Measurements from ENCODE around the gene ARMH1. TPM values are rescaled to one million over a fixed set of nuclear protein-coding genes. Genes with fewer than 3 reads are reported as not detected.

ARMH1 gene
- total and polyA plus RNA-seq, 2 experiments from 2014 or later: 3.1 to 6.3 TPM

DNA sequence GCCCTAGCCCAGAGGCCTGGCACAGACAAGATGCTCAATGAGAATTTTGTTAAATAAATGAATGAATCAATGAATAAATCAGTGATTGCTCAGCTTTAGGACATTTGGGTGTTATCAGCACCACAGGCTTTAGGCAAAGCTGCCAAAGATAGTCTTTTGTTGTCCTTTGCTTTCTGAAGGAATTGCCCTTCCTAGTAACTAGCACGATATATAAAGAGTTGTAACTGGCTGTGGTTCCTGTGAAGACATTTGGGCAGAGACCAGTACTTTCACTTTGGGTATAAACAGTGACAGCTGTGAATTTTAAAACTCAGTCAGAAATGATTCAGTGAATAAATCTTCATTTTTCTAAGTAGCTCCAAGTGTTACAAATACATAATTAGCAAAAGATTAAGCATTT lies 43.1 kb downstream of the ARMH1 start:
- Histone ChIP-seq H3K27ac (no peak overlapping the region), H3K4me1 (ENCODE audit: insufficient read depth) (no peaks in the 10 kb centered on the region), H3K27me3 (no peaks in the 10 kb centered on the region), H3K9me3 (ENCODE audit: low read depth) (no peaks in the 10 kb centered on the region), H3K4me2 (no peak overlapping the region), H3K36me3 (replicated peaks; ENCODE audit: insufficient read depth, low read depth) (no peaks in the 10 kb centered on the region), H2AFZ (no peak overlapping the region), H3K4me3 (no peak overlapping the region), H3K9me2 (replicated peaks; ENCODE audit: insufficient read depth) (no peaks in the 10 kb centered on the region), H3K79me2 (no peaks in the 10 kb centered on the region), H4K20me1 (ENCODE audit: insufficient read depth, poor library complexity, severe bottlenecking) (no peaks in the 10 kb centered on the region)
- 78% methylated on average over 1 of the region's 1 CpG for WGBS (ENCODE audit: low lambda C conversion rate, missing lambda C conversion rate)
- no peak for DNase-seq (ENCODE audit: low spot score)
- TF ChIP-seq EZH2 (IDR thresholded peaks at IDR 0.05; ENCODE audit: borderline replicate concordance) (no peak), EZH2phosphoT487 (IDR thresholded peaks at IDR 0.05; ENCODE audit: low read depth, severe bottlenecking, unreplicated experiment) (no peak)
- TF ChIP-seq, protein P1, sequence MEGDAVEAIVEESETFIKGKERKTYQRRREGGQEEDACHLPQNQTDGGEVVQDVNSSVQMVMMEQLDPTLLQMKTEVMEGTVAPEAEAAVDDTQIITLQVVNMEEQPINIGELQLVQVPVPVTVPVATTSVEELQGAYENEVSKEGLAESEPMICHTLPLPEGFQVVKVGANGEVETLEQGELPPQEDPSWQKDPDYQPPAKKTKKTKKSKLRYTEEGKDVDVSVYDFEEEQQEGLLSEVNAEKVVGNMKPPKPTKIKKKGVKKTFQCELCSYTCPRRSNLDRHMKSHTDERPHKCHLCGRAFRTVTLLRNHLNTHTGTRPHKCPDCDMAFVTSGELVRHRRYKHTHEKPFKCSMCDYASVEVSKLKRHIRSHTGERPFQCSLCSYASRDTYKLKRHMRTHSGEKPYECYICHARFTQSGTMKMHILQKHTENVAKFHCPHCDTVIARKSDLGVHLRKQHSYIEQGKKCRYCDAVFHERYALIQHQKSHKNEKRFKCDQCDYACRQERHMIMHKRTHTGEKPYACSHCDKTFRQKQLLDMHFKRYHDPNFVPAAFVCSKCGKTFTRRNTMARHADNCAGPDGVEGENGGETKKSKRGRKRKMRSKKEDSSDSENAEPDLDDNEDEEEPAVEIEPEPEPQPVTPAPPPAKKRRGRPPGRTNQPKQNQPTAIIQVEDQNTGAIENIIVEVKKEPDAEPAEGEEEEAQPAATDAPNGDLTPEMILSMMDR (IDR thresholded peaks at IDR 0.05; ENCODE audit: poor library complexity): no peak

- WGBS (ENCODE audit: low lambda C conversion rate, missing lambda C conversion rate): 90% methylated on average over 6 of the region's 6 CpGs
- Histone ChIP-seq H3K36me3 (replicated peaks; ENCODE audit: insufficient read depth, low read depth) (no peaks in the 10 kb centered on the region), H3K4me2 (no peak overlapping the region), H3K79me2 (no peaks in the 10 kb centered on the region), H3K9me3 (ENCODE audit: low read depth) (no peaks in the 10 kb centered on the region), H3K4me3 (no peak overlapping the region), H3K9me2 (replicated peaks; ENCODE audit: insufficient read depth) (no peaks in the 10 kb centered on the region), H3K27ac (no peak overlapping the region), H2AFZ (no peak overlapping the region), H3K27me3 (no peaks in the 10 kb centered on the region), H3K4me1 (ENCODE audit: insufficient read depth) (no peaks in the 10 kb centered on the region), H4K20me1 (ENCODE audit: insufficient read depth, poor library complexity, severe bottlenecking) (no peaks in the 10 kb centered on the region)
- DNase-seq (ENCODE audit: low spot score): no peak
- TF ChIP-seq EZH2phosphoT487 (IDR thresholded peaks at IDR 0.05; ENCODE audit: low read depth, severe bottlenecking, unreplicated experiment): no peak
- TF ChIP-seq, protein P1 (IDR thresholded peaks at IDR 0.05; ENCODE audit: poor library complexity): no peak
- TF ChIP-seq EZH2 (IDR thresholded peaks at IDR 0.05; ENCODE audit: borderline replicate concordance): no peak
These were observed 43.6 kb downstream of the ARMH1 start for GRCh38 chr1:44718091-44718490.

GRCh38 chr1:44719318-44719717 lies 44.8 kb downstream of the ARMH1 start:
- WGBS (ENCODE audit: low lambda C conversion rate, missing lambda C conversion rate): 75% methylated on average over 5 of the region's 5 CpGs
- no peak overlapping the region for H3K4me2 ChIP-seq
- H4K20me1 ChIP-seq (ENCODE audit: insufficient read depth, poor library complexity, severe bottlenecking): no peaks in the 10 kb centered on the region
- H3K4me1 ChIP-seq (ENCODE audit: insufficient read depth): no peaks in the 10 kb centered on the region
- no peak for DNase-seq (ENCODE audit: low spot score)
- H3K9me3 ChIP-seq (ENCODE audit: low read depth): no peaks in the 10 kb centered on the region
- no peak overlapping the region for H2AFZ ChIP-seq
- H3K27me3 ChIP-seq: no peaks in the 10 kb centered on the region
- H3K4me3 ChIP-seq: no peak overlapping the region
- TF ChIP-seq, protein P1 (IDR thresholded peaks at IDR 0.05; ENCODE audit: poor library complexity): no peak
- no peak for TF ChIP-seq EZH2phosphoT487 (IDR thresholded peaks at IDR 0.05; ENCODE audit: low read depth, severe bottlenecking, unreplicated experiment)
- no peak for TF ChIP-seq EZH2 (IDR thresholded peaks at IDR 0.05; ENCODE audit: borderline replicate concordance)
- H3K36me3 ChIP-seq (replicated peaks; ENCODE audit: insufficient read depth, low read depth): no peaks in the 10 kb centered on the region
- H3K9me2 ChIP-seq (replicated peaks; ENCODE audit: insufficient read depth): no peaks in the 10 kb centered on the region
- H3K79me2 ChIP-seq: no peaks in the 10 kb centered on the region
- H3K27ac ChIP-seq: no peak overlapping the region

DNA sequence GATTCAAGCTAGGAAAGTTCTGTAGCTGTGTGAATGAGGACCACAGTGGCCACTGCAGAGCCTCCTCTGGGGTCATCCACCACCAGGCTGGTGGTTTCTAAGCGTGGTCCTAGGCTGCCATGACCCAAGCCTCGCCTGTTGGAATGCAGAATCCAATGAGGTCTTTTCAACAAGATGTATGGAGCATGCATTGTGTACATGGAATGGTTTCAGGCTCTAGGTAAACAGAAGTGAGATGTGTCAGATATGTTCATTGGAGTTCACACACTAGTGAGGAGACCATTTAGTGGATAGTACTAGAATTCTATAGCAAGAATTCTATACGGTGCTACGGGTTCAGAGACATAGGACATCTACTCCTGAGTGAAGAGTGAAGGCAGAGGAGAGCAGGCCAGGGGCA lies 45.8 kb downstream of the ARMH1 start:
- H3K27ac ChIP-seq: no peak overlapping the region
- H3K9me3 ChIP-seq (ENCODE audit: low read depth): no peaks in the 10 kb centered on the region
- no peaks in the 10 kb centered on the region for H3K36me3 ChIP-seq (replicated peaks; ENCODE audit: insufficient read depth, low read depth)
- TF ChIP-seq EZH2phosphoT487 (IDR thresholded peaks at IDR 0.05; ENCODE audit: low read depth, severe bottlenecking, unreplicated experiment) (no peak), EZH2 (IDR thresholded peaks at IDR 0.05; ENCODE audit: borderline replicate concordance) (no peak)
- TF ChIP-seq, protein P1 (IDR thresholded peaks at IDR 0.05; ENCODE audit: poor library complexity): no peak
- H3K27me3 ChIP-seq: no peaks in the 10 kb centered on the region
- no peaks in the 10 kb centered on the region for H3K79me2 ChIP-seq
- no peak overlapping the region for H2AFZ ChIP-seq
- no peak overlapping the region for H3K4me2 ChIP-seq
- H4K20me1 ChIP-seq (ENCODE audit: insufficient read depth, poor library complexity, severe bottlenecking): no peaks in the 10 kb centered on the region
- no peaks in the 10 kb centered on the region for H3K9me2 ChIP-seq (replicated peaks; ENCODE audit: insufficient read depth)
- 91% methylated on average over 4 of the region's 4 CpGs for WGBS (ENCODE audit: low lambda C conversion rate, missing lambda C conversion rate)
- DNase-seq (ENCODE audit: low spot score): no peak
- no peaks in the 10 kb centered on the region for H3K4me1 ChIP-seq (ENCODE audit: insufficient read depth)
- no peak overlapping the region for H3K4me3 ChIP-seq

Data from hepatocyte (in vitro differentiated cells).